SK-N-SH (cell line): ENCODE data around the gene USP32. TPM values are rescaled to one million over a fixed set of nuclear protein-coding genes. Genes with fewer than 3 reads are reported as not detected.

ENCODE experiments used
- CTCF ChIA-PET: fragments of 300-600, 350-600 bp; formaldehyde crosslinking; extraction: SDS; loops from one replicate; lab custom pipeline; 2021; lab: Yijun Ruan, JAX
- POLR2A ChIA-PET: fragments of 350-600 bp; sonication (Branson Sonifier 250); formaldehyde crosslinking; extraction: SDS; loops from one replicate; lab custom pipeline; 2020; ENCODE audit warnings: antibody characterized with exemption, inconsistent platforms; lab: Yijun Ruan, JAX
- DNase-seq: peaks from one replicate; pipeline ENCODE4 v3.0.0; 2012
- H2AFZ ChIP-seq: fragments of 200-600 bp; sonication (generic); 2 replicates; pipeline ENCODE4 v1.8.1; 2016; ENCODE audit warnings: antibody characterized with exemption, mild to moderate bottlenecking, low read depth
- H3F3A ChIP-seq: fragments of 200-600 bp; sonication (generic); replicated peaks from 2 replicates; pipeline ENCODE3; 2016; ENCODE audit warnings: antibody characterized with exemption, mild to moderate bottlenecking; ENCODE audit not compliant: insufficient read depth
- H3K27ac ChIP-seq, 2 experiments: fragments of 200-500 bp in 1 of 2; fragments of 200-600 bp in 1 of 2; sonication (Bioruptor generic) in 1 of 2; sonication (generic), shearing (Covaris generic) in 1 of 2; 2 replicates each; pipeline versions ENCODE4 v1.5.1 to v1.6.1; 2014 to 2016; ENCODE audit warnings: low read depth in 2 of 2, inconsistent platforms in 1 of 2, low read length in 1 of 2, mild to moderate bottlenecking in 1 of 2, mixed read lengths in 1 of 2
- H3K27me3 ChIP-seq: fragments of 200-600 bp; sonication (generic), shearing (Covaris generic); 2 replicates; pipeline ENCODE4 v1.6.1; 2016; ENCODE audit warnings: mixed run types; ENCODE audit not compliant: insufficient read depth
- H3K36me3 ChIP-seq, 2 experiments: fragments of 200-500 bp in 1 of 2; fragments of 200-600 bp in 1 of 2; sonication (Bioruptor generic) in 1 of 2; sonication (generic) in 1 of 2; replicated peaks in 1 of 2; 2 replicates each; pipeline versions ENCODE3 to v1.5.1; 2014 to 2016; ENCODE audit warnings: low read length in 1 of 2, mild to moderate bottlenecking in 1 of 2; ENCODE audit not compliant: insufficient read depth in 2 of 2, control insufficient read depth in 1 of 2
- H3K4me1 ChIP-seq, 2 experiments: fragments of 200-500 bp in 1 of 2; fragments of 200-600 bp in 1 of 2; sonication (Bioruptor generic) in 1 of 2; sonication (generic), shearing (Covaris generic) in 1 of 2; 2 replicates each; pipeline versions ENCODE4 v1.5.1 to v1.6.1; 2014 to 2016; ENCODE audit warnings: low read depth in 1 of 2, low read length in 1 of 2, mixed run types in 1 of 2; ENCODE audit not compliant: insufficient read depth in 2 of 2, control insufficient read depth in 1 of 2
- H3K4me2 ChIP-seq: fragments of 200-600 bp; sonication (generic), shearing (Covaris generic); 2 replicates; pipeline ENCODE4 v1.6.1; 2017; ENCODE audit warnings: mixed run types
- H3K4me3 ChIP-seq, 2 experiments: fragments of 200-500 bp in 1 of 2; fragments of 200-600 bp in 1 of 2; sonication (Bioruptor generic) in 1 of 2; sonication (generic), shearing (Covaris generic) in 1 of 2; 2 replicates each; pipeline versions ENCODE4 v1.5.1 to v1.8.1; 2014 to 2016; ENCODE audit warnings: low read depth in 2 of 2, inconsistent platforms in 1 of 2, low read length in 1 of 2, mild to moderate bottlenecking in 1 of 2, mixed read lengths in 1 of 2, moderate library complexity in 1 of 2
- H3K79me2 ChIP-seq: fragments of 200-600 bp; sonication (generic); 2 replicates; pipeline ENCODE4 v1.8.1; 2017; ENCODE audit warnings: mild to moderate bottlenecking; ENCODE audit not compliant: insufficient read depth
- H3K9ac ChIP-seq: fragments of 200-600 bp; sonication (generic); 2 replicates; pipeline ENCODE4 v1.6.1; 2017; ENCODE audit warnings: mixed run types
- H3K9me2 ChIP-seq: fragments of 200-600 bp; sonication (generic); 2 replicates; pipeline ENCODE4 v1.6.1; 2017; ENCODE audit warnings: mixed run types
- H3K9me3 ChIP-seq: fragments of 200-600 bp; sonication (generic); 2 replicates; pipeline ENCODE4 v1.6.1; 2017; ENCODE audit warnings: mixed run types, mild to moderate bottlenecking, moderate library complexity
- H4K20me1 ChIP-seq: fragments of 200-600 bp; sonication (generic); 2 replicates; pipeline ENCODE4 v1.6.1; 2017; ENCODE audit warnings: mild to moderate bottlenecking, mixed run types; ENCODE audit not compliant: insufficient read depth
- CHD2 ChIP-seq: fragments of 150-350 bp; IDR thresholded peaks from 2 replicates; pipeline ENCODE4 v1.6.1; 2018; ENCODE audit warnings: low read length; ENCODE audit not compliant: partially characterized antibody
- ELF1 ChIP-seq: IDR thresholded peaks from 2 replicates; pipeline ENCODE4 v1.4.0; 2012
- EP300 ChIP-seq, 2 experiments: IDR thresholded peaks; 2 replicates each; pipeline versions ENCODE4 v1.4.0 to v1.6.1; 2012; ENCODE audit warnings: borderline replicate concordance in 1 of 2, low read depth in 1 of 2, low read length in 1 of 2
- FOXJ3 ChIP-seq: sonication (generic); formaldehyde crosslinking; IDR thresholded peaks from 2 replicates; pipeline ENCODE4 v1.5.1; 2020; ENCODE audit warnings: mild to moderate bottlenecking, missing genetic modification reagents
- FOXM1 ChIP-seq: IDR thresholded peaks from 2 replicates; pipeline ENCODE4 v1.4.0; 2012; ENCODE audit warnings: low read depth, mild to moderate bottlenecking
- GABPA ChIP-seq: IDR thresholded peaks from 2 replicates; pipeline ENCODE4 v1.4.0; 2012; ENCODE audit warnings: low read depth, mild to moderate bottlenecking
- JUND ChIP-seq: IDR thresholded peaks from 2 replicates; pipeline ENCODE4 v1.4.0; 2012
- MEF2A ChIP-seq: IDR thresholded peaks from 2 replicates; pipeline ENCODE4 v1.4.0; 2012; ENCODE audit warnings: low read depth, borderline replicate concordance
- NRF1 ChIP-seq: IDR thresholded peaks from 2 replicates; pipeline ENCODE4 v1.6.1; 2012; ENCODE audit warnings: low read depth, mild to moderate bottlenecking, low read length
- POLR2AphosphoS5 ChIP-seq: IDR thresholded peaks from 2 replicates; pipeline ENCODE4 v1.6.1; 2012; ENCODE audit warnings: low read depth, low read length
- RAD21 ChIP-seq: IDR thresholded peaks from 2 replicates; pipeline ENCODE4 v1.6.1; 2012; ENCODE audit warnings: mild to moderate bottlenecking, low read length
- RCOR1 ChIP-seq: fragments of 150-350 bp; IDR thresholded peaks from 2 replicates; pipeline ENCODE4 v1.6.1; 2017; ENCODE audit warnings: antibody characterized with exemption, low read length
- SIN3A ChIP-seq: IDR thresholded peaks from 2 replicates; pipeline ENCODE4 v1.6.1; 2012; ENCODE audit warnings: low read depth, mild to moderate bottlenecking, low read length, moderate library complexity, borderline replicate concordance
- TAF1 ChIP-seq: IDR thresholded peaks from 2 replicates; pipeline ENCODE4 v1.6.1; 2012; ENCODE audit warnings: low read depth, mild to moderate bottlenecking, low read length, moderate library complexity, borderline replicate concordance
- TEAD4 ChIP-seq: IDR thresholded peaks from 2 replicates; pipeline ENCODE4 v1.4.0; 2012; ENCODE audit warnings: mild to moderate bottlenecking, borderline replicate concordance; ENCODE audit not compliant: insufficient read depth
- YY1 ChIP-seq: IDR thresholded peaks from 2 replicates; pipeline ENCODE4 v1.4.0; 2012; ENCODE audit warnings: low read depth, mild to moderate bottlenecking
- WGBS: methylation state at CpG from one replicate; pipeline ENCODE4 v1.1.6; 2017; ENCODE audit warnings: low lambda C conversion rate; 5-methylcytosine and 5-hydroxymethylcytosine counted together
- polyA plus RNA-seq, 3 experiments: library from polyadenylated mRNA; depleted of rRNA; stranded (reverse); fragments of >200 nt; gene quantifications; 2 replicates each; pipeline ENCODE4 v1.2.3, GENCODE V29; 2012
- TF ChIP-seq, protein P1 (sequence below): IDR thresholded peaks from 2 replicates; pipeline ENCODE4 v1.6.1; 2012; ENCODE audit warnings: mild to moderate bottlenecking, low read depth, low read length, moderate library complexity
- TF ChIP-seq, protein P2 (sequence below): fragments of 150-350 bp; IDR thresholded peaks from 2 replicates; pipeline ENCODE4 v1.6.1; 2017; ENCODE audit warnings: antibody characterized with exemption, low read length, low read depth, borderline replicate concordance
- TF ChIP-seq, protein P3 (sequence below): fragments of 200-600 bp; sonication (generic); IDR thresholded peaks from 2 replicates; pipeline ENCODE4 v1.6.1; 2017; ENCODE audit warnings: antibody characterized with exemption, mild to moderate bottlenecking, moderate library complexity
- TF ChIP-seq, protein P4 (sequence below): IDR thresholded peaks from 2 replicates; pipeline ENCODE4 v1.4.0; 2012; ENCODE audit warnings: low read depth, borderline replicate concordance
- TF ChIP-seq, protein P5 (sequence below): IDR thresholded peaks from 2 replicates; pipeline ENCODE4; 2012
- TF ChIP-seq, protein P6 (sequence below): IDR thresholded peaks from 2 replicates; pipeline ENCODE4 v1.4.0; 2012; ENCODE audit warnings: low read depth, borderline replicate concordance

Gene USP32
- polyA plus RNA-seq, 1 of the 3 experiments (the other 2 are of a cell fraction) = 25.6 TPM

DNA sequence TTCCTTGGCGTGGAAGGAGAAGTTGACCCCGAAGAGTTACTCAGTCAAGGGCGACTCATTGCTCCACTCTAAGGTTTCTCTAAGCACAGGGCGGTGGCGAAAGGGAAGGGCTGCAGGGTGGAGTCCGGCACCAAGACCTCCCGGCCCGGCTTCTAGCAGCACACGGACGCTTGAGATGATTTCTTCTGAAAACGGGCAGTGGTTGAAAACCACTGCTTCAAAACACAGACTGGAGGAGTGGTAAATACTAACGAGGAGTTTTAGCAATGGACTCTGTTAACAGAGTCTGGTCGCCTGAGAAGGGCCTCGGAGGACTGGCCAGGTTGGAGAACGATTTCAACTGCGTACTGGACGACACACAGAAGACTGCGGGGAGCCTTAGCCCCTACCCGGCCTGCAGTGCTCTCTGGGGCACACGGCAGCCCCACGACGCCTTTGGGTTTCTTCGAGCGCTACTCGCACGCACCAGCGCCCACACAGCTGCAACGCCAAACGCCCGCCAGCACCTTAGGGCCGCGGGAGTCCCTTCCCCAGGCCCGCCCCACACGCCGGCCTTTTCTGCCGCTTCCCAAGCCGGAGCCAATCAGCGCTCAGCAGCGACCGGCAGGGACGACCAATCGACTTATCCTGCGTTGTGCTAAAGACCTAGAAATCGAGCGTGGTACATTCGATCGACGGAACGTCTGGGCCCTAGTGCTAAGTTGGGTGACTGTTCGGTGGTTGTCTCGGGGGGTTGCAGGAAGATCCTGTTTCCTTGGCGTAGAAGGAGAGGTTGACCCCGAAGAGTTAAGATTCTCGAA lies 256.6 kb downstream of the USP32 start:
- ChIA-PET CTCF (interaction anchor here (0.8 to 1.5 kb wide), 4 partner anchors 11 to 286 kb away, joined by 3 to 4 read pairs (median 4); partner anchors contain the start of gene HEATR6), POLR2A (no interaction called here)
- WGBS = 3% methylated on average over 47 of the region's 54 CpGs
- no peaks in the 10 kb centered on the region for H3K27me3 ChIP-seq
- H3F3A ChIP-seq = peaks cover 3% of the 10 kb centered on the region
- no peaks in the 10 kb centered on the region for H3K9me3 ChIP-seq
- H3K4me1 ChIP-seq = peaks cover 2 to 20% of the 10 kb centered on the region in 2 experiments; a peak in 1 of 4 replicates
- peak; percentile 99 for DNase-seq
- H3K9ac ChIP-seq = peak overlapping the region; percentile 73
- peaks cover 0 to 9% of the 10 kb centered on the region in 2 experiments for H3K36me3 ChIP-seq
- peaks cover 34% of the 10 kb centered on the region for H3K79me2 ChIP-seq
- H3K9me2 ChIP-seq = no peaks in the 10 kb centered on the region
- peak overlapping the region; percentile 82 for H3K4me3 ChIP-seq
- peak overlapping the region; percentile 67 to 80 for H3K27ac ChIP-seq
- H2AFZ ChIP-seq = peak overlapping the region; percentile 87
- H4K20me1 ChIP-seq = no peaks in the 10 kb centered on the region
- H3K4me2 ChIP-seq = peak overlapping the region; percentile 84
- TF ChIP-seq RAD21 (no peak), CHD2 (peak; percentile 94), JUND (no peak), YY1 (peak; percentile 85), GABPA (no peak; the same call in 1 of the 2 replicates), FOXM1 (no peak), SIN3A (peak; percentile 95; the same call in 1 of the 2 replicates), MEF2A (no peak), NRF1 (no peak), POLR2AphosphoS5 (peak; percentile 96), TAF1 (peak; percentile 78), TEAD4 (no peak), RCOR1 (peak; percentile 67; the same call in 1 of the 2 replicates), ELF1 (peak; percentile 61; the same call in 1 of the 2 replicates), EP300 (IDR thresholded peaks at IDR 0.05; ENCODE audit: borderline replicate concordance in 1 of 2, low read depth in 1 of 2, low read length in 1 of 2) (peak in 1 of 2 experiments; percentile 13; a peak in 1 of 4 replicates), FOXJ3 (CRISPR knock-in tag) (peak; percentile 13; the same call in 1 of the 2 replicates)
- TF ChIP-seq, protein P1, sequence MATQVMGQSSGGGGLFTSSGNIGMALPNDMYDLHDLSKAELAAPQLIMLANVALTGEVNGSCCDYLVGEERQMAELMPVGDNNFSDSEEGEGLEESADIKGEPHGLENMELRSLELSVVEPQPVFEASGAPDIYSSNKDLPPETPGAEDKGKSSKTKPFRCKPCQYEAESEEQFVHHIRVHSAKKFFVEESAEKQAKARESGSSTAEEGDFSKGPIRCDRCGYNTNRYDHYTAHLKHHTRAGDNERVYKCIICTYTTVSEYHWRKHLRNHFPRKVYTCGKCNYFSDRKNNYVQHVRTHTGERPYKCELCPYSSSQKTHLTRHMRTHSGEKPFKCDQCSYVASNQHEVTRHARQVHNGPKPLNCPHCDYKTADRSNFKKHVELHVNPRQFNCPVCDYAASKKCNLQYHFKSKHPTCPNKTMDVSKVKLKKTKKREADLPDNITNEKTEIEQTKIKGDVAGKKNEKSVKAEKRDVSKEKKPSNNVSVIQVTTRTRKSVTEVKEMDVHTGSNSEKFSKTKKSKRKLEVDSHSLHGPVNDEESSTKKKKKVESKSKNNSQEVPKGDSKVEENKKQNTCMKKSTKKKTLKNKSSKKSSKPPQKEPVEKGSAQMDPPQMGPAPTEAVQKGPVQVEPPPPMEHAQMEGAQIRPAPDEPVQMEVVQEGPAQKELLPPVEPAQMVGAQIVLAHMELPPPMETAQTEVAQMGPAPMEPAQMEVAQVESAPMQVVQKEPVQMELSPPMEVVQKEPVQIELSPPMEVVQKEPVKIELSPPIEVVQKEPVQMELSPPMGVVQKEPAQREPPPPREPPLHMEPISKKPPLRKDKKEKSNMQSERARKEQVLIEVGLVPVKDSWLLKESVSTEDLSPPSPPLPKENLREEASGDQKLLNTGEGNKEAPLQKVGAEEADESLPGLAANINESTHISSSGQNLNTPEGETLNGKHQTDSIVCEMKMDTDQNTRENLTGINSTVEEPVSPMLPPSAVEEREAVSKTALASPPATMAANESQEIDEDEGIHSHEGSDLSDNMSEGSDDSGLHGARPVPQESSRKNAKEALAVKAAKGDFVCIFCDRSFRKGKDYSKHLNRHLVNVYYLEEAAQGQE = peak; percentile 67
- TF ChIP-seq, protein P2, sequence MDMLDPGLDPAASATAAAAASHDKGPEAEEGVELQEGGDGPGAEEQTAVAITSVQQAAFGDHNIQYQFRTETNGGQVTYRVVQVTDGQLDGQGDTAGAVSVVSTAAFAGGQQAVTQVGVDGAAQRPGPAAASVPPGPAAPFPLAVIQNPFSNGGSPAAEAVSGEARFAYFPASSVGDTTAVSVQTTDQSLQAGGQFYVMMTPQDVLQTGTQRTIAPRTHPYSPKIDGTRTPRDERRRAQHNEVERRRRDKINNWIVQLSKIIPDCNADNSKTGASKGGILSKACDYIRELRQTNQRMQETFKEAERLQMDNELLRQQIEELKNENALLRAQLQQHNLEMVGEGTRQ = no peak
- TF ChIP-seq, protein P3, sequence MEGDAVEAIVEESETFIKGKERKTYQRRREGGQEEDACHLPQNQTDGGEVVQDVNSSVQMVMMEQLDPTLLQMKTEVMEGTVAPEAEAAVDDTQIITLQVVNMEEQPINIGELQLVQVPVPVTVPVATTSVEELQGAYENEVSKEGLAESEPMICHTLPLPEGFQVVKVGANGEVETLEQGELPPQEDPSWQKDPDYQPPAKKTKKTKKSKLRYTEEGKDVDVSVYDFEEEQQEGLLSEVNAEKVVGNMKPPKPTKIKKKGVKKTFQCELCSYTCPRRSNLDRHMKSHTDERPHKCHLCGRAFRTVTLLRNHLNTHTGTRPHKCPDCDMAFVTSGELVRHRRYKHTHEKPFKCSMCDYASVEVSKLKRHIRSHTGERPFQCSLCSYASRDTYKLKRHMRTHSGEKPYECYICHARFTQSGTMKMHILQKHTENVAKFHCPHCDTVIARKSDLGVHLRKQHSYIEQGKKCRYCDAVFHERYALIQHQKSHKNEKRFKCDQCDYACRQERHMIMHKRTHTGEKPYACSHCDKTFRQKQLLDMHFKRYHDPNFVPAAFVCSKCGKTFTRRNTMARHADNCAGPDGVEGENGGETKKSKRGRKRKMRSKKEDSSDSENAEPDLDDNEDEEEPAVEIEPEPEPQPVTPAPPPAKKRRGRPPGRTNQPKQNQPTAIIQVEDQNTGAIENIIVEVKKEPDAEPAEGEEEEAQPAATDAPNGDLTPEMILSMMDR = no peak
- TF ChIP-seq, protein P4, sequence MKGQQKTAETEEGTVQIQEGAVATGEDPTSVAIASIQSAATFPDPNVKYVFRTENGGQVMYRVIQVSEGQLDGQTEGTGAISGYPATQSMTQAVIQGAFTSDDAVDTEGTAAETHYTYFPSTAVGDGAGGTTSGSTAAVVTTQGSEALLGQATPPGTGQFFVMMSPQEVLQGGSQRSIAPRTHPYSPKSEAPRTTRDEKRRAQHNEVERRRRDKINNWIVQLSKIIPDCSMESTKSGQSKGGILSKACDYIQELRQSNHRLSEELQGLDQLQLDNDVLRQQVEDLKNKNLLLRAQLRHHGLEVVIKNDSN = no peak
- TF ChIP-seq, protein P5, sequence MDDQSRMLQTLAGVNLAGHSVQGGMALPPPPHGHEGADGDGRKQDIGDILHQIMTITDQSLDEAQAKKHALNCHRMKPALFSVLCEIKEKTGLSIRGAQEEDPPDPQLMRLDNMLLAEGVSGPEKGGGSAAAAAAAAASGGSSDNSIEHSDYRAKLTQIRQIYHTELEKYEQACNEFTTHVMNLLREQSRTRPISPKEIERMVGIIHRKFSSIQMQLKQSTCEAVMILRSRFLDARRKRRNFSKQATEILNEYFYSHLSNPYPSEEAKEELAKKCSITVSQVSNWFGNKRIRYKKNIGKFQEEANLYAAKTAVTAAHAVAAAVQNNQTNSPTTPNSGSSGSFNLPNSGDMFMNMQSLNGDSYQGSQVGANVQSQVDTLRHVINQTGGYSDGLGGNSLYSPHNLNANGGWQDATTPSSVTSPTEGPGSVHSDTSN = no peak; the same call in none of the 2 replicates
- TF ChIP-seq, protein P6, sequence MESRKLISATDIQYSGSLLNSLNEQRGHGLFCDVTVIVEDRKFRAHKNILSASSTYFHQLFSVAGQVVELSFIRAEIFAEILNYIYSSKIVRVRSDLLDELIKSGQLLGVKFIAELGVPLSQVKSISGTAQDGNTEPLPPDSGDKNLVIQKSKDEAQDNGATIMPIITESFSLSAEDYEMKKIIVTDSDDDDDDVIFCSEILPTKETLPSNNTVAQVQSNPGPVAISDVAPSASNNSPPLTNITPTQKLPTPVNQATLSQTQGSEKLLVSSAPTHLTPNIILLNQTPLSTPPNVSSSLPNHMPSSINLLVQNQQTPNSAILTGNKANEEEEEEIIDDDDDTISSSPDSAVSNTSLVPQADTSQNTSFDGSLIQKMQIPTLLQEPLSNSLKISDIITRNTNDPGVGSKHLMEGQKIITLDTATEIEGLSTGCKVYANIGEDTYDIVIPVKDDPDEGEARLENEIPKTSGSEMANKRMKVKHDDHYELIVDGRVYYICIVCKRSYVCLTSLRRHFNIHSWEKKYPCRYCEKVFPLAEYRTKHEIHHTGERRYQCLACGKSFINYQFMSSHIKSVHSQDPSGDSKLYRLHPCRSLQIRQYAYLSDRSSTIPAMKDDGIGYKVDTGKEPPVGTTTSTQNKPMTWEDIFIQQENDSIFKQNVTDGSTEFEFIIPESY = no peak
